H1 (cell line): ENCODE measurements around the gene SBNO1. TPM values are rescaled to one million over a fixed set of nuclear protein-coding genes. Genes with fewer than 3 reads are reported as not detected.

ENCODE experiments used
- CTCF ChIA-PET: fragments of 300-600 bp; sonication (Branson Sonifier 250); formaldehyde crosslinking; loops from one replicate; lab custom pipeline; 2021; ENCODE audit not compliant: partially characterized antibody; lab: Charles Lee
- POLR2A ChIA-PET: fragments of 300-600 bp; sonication (Branson Sonifier 250); formaldehyde crosslinking; loops from one replicate; lab custom pipeline; 2021; ENCODE audit warnings: inconsistent platforms; ENCODE audit not compliant: partially characterized antibody; lab: Charles Lee
- DNase-seq, 2 experiments: peaks; one replicate each; pipeline versions ENCODE4 v3.0.0 to v3.0.0-alpha.2; 2010 to 2022; ENCODE audit warnings: low spot score in 2 of 2, low read depth in 1 of 2, mixed read lengths in 1 of 2
- FAIRE-seq: peaks from 2 replicates; lab custom pipeline; 2011; peaks lifted over from hg19 to GRCh38; lab: Jason Lieb, UNC
- H2AFZ ChIP-seq: 2 replicates; pipeline ENCODE4 v1.8.1; 2012; ENCODE audit warnings: low read length, inconsistent platforms
- H2AK5ac ChIP-seq: 2 replicates; pipeline ENCODE4 v1.6.1; 2013; ENCODE audit warnings: low read depth, low read length
- H2BK120ac ChIP-seq: replicated peaks from 2 replicates; pipeline ENCODE3; 2013; ENCODE audit warnings: low read depth, low read length, inconsistent platforms
- H2BK12ac ChIP-seq: 2 replicates; pipeline ENCODE4 v1.6.1; 2013; ENCODE audit warnings: low read depth, low read length
- H2BK15ac ChIP-seq: 2 replicates; pipeline ENCODE4 v1.6.1; 2013; ENCODE audit warnings: low read length
- H2BK20ac ChIP-seq: 2 replicates; pipeline ENCODE4 v1.6.1; 2013; ENCODE audit warnings: low read length
- H2BK5ac ChIP-seq: 2 replicates; pipeline ENCODE4 v1.6.1; 2013; ENCODE audit warnings: low read depth, low read length
- H3K14ac ChIP-seq: 2 replicates; pipeline ENCODE4 v1.6.1; 2013; ENCODE audit warnings: inconsistent platforms; ENCODE audit not compliant: insufficient read length
- H3K18ac ChIP-seq: 2 replicates; pipeline ENCODE4 v1.6.1; 2013; ENCODE audit warnings: low read length; ENCODE audit errors: extremely low read depth
- H3K23ac ChIP-seq: 2 replicates; pipeline ENCODE4 v1.6.1; 2013; ENCODE audit warnings: inconsistent platforms; ENCODE audit not compliant: insufficient read length
- H3K23me2 ChIP-seq: 2 replicates; pipeline ENCODE4 v1.6.1; 2013; ENCODE audit warnings: low read depth, low read length
- H3K27ac ChIP-seq: 2 replicates; pipeline ENCODE4 v1.6.1; 2011; ENCODE audit warnings: low read depth, low read length, inconsistent platforms
- H3K27me3 ChIP-seq, 4 experiments: replicated peaks in 1 of 4; 1 replicate in 1 of 4; 2 replicates in 3 of 4; pipeline versions ENCODE4 v1.6.1 to v1.8.1; 2011 to 2013; ENCODE audit warnings: low read length in 3 of 4, mild to moderate bottlenecking in 3 of 4, inconsistent platforms in 2 of 4, mixed read lengths in 2 of 4, moderate library complexity in 1 of 4; ENCODE audit not compliant: control insufficient read depth in 3 of 4, insufficient read depth in 3 of 4; ENCODE audit errors: extremely low read depth in 1 of 4
- H3K36me3 ChIP-seq, 4 experiments: 2 replicates each; pipeline versions ENCODE4 v1.6.1 to v1.8.1; 2011 to 2013; ENCODE audit warnings: mild to moderate bottlenecking in 4 of 4, low read length in 3 of 4, moderate library complexity in 2 of 4, control low read depth in 1 of 4, inconsistent platforms in 1 of 4; ENCODE audit not compliant: insufficient read depth in 4 of 4, control insufficient read depth in 2 of 4
- H3K4ac ChIP-seq: replicated peaks from 2 replicates; pipeline ENCODE3; 2013; ENCODE audit warnings: low read length, low read depth, mixed read lengths, inconsistent platforms; ENCODE audit not compliant: insufficient read length
- H3K4me1 ChIP-seq, 4 experiments: replicated peaks in 1 of 4; 1 replicate in 1 of 4; 2 replicates in 3 of 4; pipeline versions ENCODE4 v1.6.1 to v1.8.1; 2011 to 2013; ENCODE audit warnings: low read length in 3 of 4, inconsistent platforms in 2 of 4, mixed read lengths in 1 of 4; ENCODE audit not compliant: insufficient read depth in 4 of 4, control insufficient read depth in 3 of 4
- H3K4me2 ChIP-seq, 2 experiments: 2 replicates each; pipeline versions ENCODE4 v1.6.1 to v1.8.1; 2011 to 2013; ENCODE audit warnings: low read depth in 2 of 2, low read length in 2 of 2, control low read depth in 1 of 2, inconsistent platforms in 1 of 2, mild to moderate bottlenecking in 1 of 2; ENCODE audit not compliant: insufficient read depth in 1 of 2
- H3K4me3 ChIP-seq, 4 experiments: fragments of 200-600, 300-600 bp in 1 of 4; sonication (generic), shearing (Covaris generic), sonication (Bioruptor Twin) in 1 of 4; 2 replicates each; pipeline versions ENCODE4 v1.5.1 to v1.8.1; 2011 to 2016; ENCODE audit warnings: low read length in 4 of 4, low read depth in 3 of 4, control low read depth in 2 of 4, inconsistent platforms in 2 of 4, mild to moderate bottlenecking in 2 of 4, mixed read lengths in 1 of 4, moderate library complexity in 1 of 4; ENCODE audit not compliant: insufficient read depth in 2 of 4; ENCODE audit errors: extremely low read depth in 1 of 4
- H3K56ac ChIP-seq: replicated peaks from 2 replicates; pipeline ENCODE3; 2013; ENCODE audit warnings: low read depth, mild to moderate bottlenecking, mixed read lengths, low read length, inconsistent platforms; ENCODE audit not compliant: insufficient read length
- H3K79me1 ChIP-seq: 2 replicates; pipeline ENCODE4 v1.6.1; 2013; ENCODE audit warnings: low read depth, low read length, control low read depth
- H3K79me2 ChIP-seq, 2 experiments: 2 replicates each; pipeline versions ENCODE4 v1.6.1 to v1.8.1; 2012 to 2013; ENCODE audit warnings: low read length in 2 of 2, mild to moderate bottlenecking in 2 of 2, inconsistent platforms in 1 of 2; ENCODE audit not compliant: insufficient read depth in 2 of 2, control insufficient read depth in 1 of 2
- H3K9ac ChIP-seq, 4 experiments: replicated peaks in 1 of 4; 1 replicate in 1 of 4; 2 replicates in 3 of 4; pipeline versions ENCODE4 v1.6.1 to v1.8.1; 2011 to 2013; ENCODE audit warnings: low read depth in 3 of 4, low read length in 3 of 4, control low read depth in 2 of 4, mild to moderate bottlenecking in 2 of 4, moderate library complexity in 2 of 4, inconsistent platforms in 1 of 4; ENCODE audit errors: extremely low read depth in 1 of 4
- H3K9me3 ChIP-seq, 2 experiments: 2 replicates each; pipeline versions ENCODE4 v1.6.1 to v1.8.1; 2012 to 2013; ENCODE audit warnings: mild to moderate bottlenecking in 2 of 2, moderate library complexity in 2 of 2, control low read depth in 1 of 2, inconsistent platforms in 1 of 2, low read depth in 1 of 2, low read length in 1 of 2, mixed read lengths in 1 of 2; ENCODE audit not compliant: insufficient read depth in 2 of 2
- H4K20me1 ChIP-seq, 2 experiments: replicated peaks in 1 of 2; 2 replicates each; pipeline versions ENCODE3 to v1.8.1; 2011 to 2013; ENCODE audit warnings: inconsistent platforms in 2 of 2, low read length in 2 of 2, mild to moderate bottlenecking in 1 of 2; ENCODE audit not compliant: insufficient read depth in 2 of 2, control insufficient read depth in 1 of 2
- H4K5ac ChIP-seq: 2 replicates; pipeline ENCODE4 v1.6.1; 2013; ENCODE audit warnings: low read length, low read depth, mixed read lengths, inconsistent platforms; ENCODE audit not compliant: insufficient read length
- H4K8ac ChIP-seq: 2 replicates; pipeline ENCODE4 v1.8.0; 2013; ENCODE audit warnings: mild to moderate bottlenecking, moderate library complexity, low read length, inconsistent platforms; ENCODE audit not compliant: insufficient read depth; ENCODE audit errors: extremely low read depth
- H4K91ac ChIP-seq: replicated peaks from 2 replicates; pipeline ENCODE3; 2013; ENCODE audit warnings: low read length, mixed read lengths, inconsistent platforms; ENCODE audit not compliant: insufficient read length
- KDM4A ChIP-seq: IDR thresholded peaks from one replicate; pipeline ENCODE4 v1.7.1; 2012; ENCODE audit warnings: low read depth, mild to moderate bottlenecking, moderate library complexity, low read length, inconsistent platforms; ENCODE audit not compliant: severe bottlenecking
- TCF12 ChIP-seq: IDR thresholded peaks from 2 replicates; pipeline ENCODE4 v1.6.1; 2011; ENCODE audit warnings: low read depth, mild to moderate bottlenecking, low read length
- WGBS, 2 experiments: shearing (Covaris generic) in 1 of 2; methylation state at CpG; one replicate each; pipeline versions ENCODE4 v1.1.6 to v1.1.7; 2013 to 2015; ENCODE audit warnings: low lambda C conversion rate in 2 of 2, mixed read lengths in 2 of 2, inconsistent platforms in 1 of 2, low coverage in 1 of 2, missing lambda C conversion rate in 1 of 2; ENCODE audit not compliant: insufficient replicate concordance in 2 of 2, insufficient coverage in 1 of 2, insufficient read length in 1 of 2; ENCODE audit errors: extremely low coverage in 1 of 2, missing lambda C conversion rate in 1 of 2; 5-methylcytosine and 5-hydroxymethylcytosine counted together
- polyA plus RNA-seq, 7 experiments: library from polyadenylated mRNA; depleted of rRNA in 3 of 7; stranded (reverse) in 5 of 7; unstranded in 2 of 7; fragments of >200 nt in 5 of 7; fragments of 200-250 nt in 2 of 7; gene quantifications; 1 replicate in 5 of 7; 2 replicates in 1 of 7; 4 replicates in 1 of 7; pipeline versions ENCODE4 v1.2.1 to v1.2.3, GENCODE V29; 2011 to 2013; ENCODE audit warnings: missing spikeins in 2 of 7, mixed read lengths in 2 of 7
- total RNA-seq: library from RNA; stranded (reverse); fragmentation: NEBNext Ultra II Directional; extraction: Animal tissue kit (Norgen Biotek cat#: 25700); gene quantifications from 2 replicates; pipeline ENCODE4 v1.2.1, GENCODE V29; 2021

SBNO1 gene
- total and polyA plus RNA-seq, 2 of the 8 experiments (the other 6 are each of a cell fraction or from before 2014, with no cell fraction given), result 6.7 to 57.7 TPM

- Histone ChIP-seq H3K4ac (no peak overlapping the region), H4K91ac (no peak overlapping the region), H3K4me1 (peaks cover 0 to 8% (median 4%) of the 10 kb centered on the region in 4 experiments; a peak in 4 of 7 replicates), H4K5ac (no peak overlapping the region), H3K56ac (no peak overlapping the region), H3K9me3 (no peaks in the 10 kb centered on the region), H2BK15ac (no peak overlapping the region), H2BK20ac (no peak overlapping the region), H3K36me3 (peaks cover 0 to 12% (median 4%) of the 10 kb centered on the region in 4 experiments; a peak in 4 of 8 replicates), H3K4me2 (peak overlapping the region; percentile 74 to 89), H3K79me1 (no peaks in the 10 kb centered on the region), H3K79me2 (no peaks in the 10 kb centered on the region; a peak in 1 of 4 replicates), H2AFZ (no peak overlapping the region), H3K23me2 (peaks cover 14% of the 10 kb centered on the region), H4K20me1 (peaks cover 15 to 19% of the 10 kb centered on the region in 2 experiments), H3K9ac (peak overlapping the region in 1 of 4 experiments; percentile 41; a peak in 1 of 7 replicates), H2BK120ac (no peak overlapping the region), H3K27ac (no peak overlapping the region), H3K27me3 (peaks cover 1 to 33% (median 28%) of the 10 kb centered on the region in 4 experiments), H2BK12ac (no peak overlapping the region), H3K4me3 (peak overlapping the region; percentile 27 to 67 (median 38)), H3K14ac (no peak overlapping the region), H2AK5ac (no peak overlapping the region), H3K18ac (no peak overlapping the region), H3K23ac (no peak overlapping the region), H4K8ac (no peak overlapping the region), H2BK5ac (no peak overlapping the region)
- DNase-seq (peak in 1 of 2 experiments; percentile 64), FAIRE-seq (no peak)
- POLR2A ChIA-PET, result interaction anchor here (0.6 to 6.2 kb wide), 6 partner anchors 24 to 367 kb away, joined by 3 to 69 read pairs (median 4); partner anchors contain the start of genes SBNO1 and TMED2
- TF ChIP-seq KDM4A (peak; percentile 23), TCF12 (no peak)
- CTCF ChIA-PET, result interaction anchor here (1.6 kb wide), 1 partner anchor 23 kb away, joined by 5 read pairs; no protein-coding TSS in a partner anchor
- 29% methylated on average over 13 of the region's 52 CpGs; no CpG with 5 or more reads in 1 of the 2 experiments for WGBS, 2 experiments
Measured at GRCh38 chr12:123388177-123388950, 23.7 kb upstream of the SBNO1 start.
